Panc1 (cell line): ENCODE data around the gene RSPO3.

ENCODE experiments used
- TF ChIP-seq, protein P1 (sequence below), 2 experiments: IDR thresholded peaks; 2 replicates each; pipeline ENCODE4 v1.6.1; 2011 to 2012; ENCODE audit warnings: low read depth in 2 of 2, control low read depth in 1 of 2, low read length in 1 of 2, mild to moderate bottlenecking in 1 of 2, moderate library complexity in 1 of 2; ENCODE audit not compliant: insufficient read depth in 1 of 2
- TF ChIP-seq, protein P2 (sequence below): fragments of 450-650 bp; IDR thresholded peaks from 2 replicates; pipeline ENCODE4 v1.5.1; 2017; ENCODE audit warnings: mild to moderate bottlenecking

DNA sequence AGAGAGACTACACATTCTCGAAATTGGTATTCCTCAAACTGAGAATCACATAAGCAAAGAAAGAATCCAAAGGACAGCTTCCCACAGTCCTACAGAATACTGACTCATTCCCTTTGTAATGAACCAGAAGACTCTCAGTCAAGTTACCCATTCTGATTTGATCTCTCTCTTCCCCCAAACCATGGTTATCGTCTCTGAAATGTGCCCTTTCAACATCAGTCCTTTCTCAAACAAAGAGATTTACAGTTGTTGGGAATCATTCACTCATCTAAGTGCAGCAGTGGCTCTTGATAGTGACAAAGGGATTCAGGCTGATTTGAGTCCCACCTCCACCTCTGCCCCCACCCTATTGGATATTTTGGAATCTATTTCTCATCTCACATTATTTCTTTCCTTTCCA is 15.0 kb upstream of the RSPO3 start:
- TF ChIP-seq, protein P1, sequence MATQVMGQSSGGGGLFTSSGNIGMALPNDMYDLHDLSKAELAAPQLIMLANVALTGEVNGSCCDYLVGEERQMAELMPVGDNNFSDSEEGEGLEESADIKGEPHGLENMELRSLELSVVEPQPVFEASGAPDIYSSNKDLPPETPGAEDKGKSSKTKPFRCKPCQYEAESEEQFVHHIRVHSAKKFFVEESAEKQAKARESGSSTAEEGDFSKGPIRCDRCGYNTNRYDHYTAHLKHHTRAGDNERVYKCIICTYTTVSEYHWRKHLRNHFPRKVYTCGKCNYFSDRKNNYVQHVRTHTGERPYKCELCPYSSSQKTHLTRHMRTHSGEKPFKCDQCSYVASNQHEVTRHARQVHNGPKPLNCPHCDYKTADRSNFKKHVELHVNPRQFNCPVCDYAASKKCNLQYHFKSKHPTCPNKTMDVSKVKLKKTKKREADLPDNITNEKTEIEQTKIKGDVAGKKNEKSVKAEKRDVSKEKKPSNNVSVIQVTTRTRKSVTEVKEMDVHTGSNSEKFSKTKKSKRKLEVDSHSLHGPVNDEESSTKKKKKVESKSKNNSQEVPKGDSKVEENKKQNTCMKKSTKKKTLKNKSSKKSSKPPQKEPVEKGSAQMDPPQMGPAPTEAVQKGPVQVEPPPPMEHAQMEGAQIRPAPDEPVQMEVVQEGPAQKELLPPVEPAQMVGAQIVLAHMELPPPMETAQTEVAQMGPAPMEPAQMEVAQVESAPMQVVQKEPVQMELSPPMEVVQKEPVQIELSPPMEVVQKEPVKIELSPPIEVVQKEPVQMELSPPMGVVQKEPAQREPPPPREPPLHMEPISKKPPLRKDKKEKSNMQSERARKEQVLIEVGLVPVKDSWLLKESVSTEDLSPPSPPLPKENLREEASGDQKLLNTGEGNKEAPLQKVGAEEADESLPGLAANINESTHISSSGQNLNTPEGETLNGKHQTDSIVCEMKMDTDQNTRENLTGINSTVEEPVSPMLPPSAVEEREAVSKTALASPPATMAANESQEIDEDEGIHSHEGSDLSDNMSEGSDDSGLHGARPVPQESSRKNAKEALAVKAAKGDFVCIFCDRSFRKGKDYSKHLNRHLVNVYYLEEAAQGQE (IDR thresholded peaks at IDR 0.05; ENCODE audit: insufficient read depth in 1 of 2, low read depth in 2 of 2, low read length in 1 of 2), result no peak
- TF ChIP-seq, protein P2, sequence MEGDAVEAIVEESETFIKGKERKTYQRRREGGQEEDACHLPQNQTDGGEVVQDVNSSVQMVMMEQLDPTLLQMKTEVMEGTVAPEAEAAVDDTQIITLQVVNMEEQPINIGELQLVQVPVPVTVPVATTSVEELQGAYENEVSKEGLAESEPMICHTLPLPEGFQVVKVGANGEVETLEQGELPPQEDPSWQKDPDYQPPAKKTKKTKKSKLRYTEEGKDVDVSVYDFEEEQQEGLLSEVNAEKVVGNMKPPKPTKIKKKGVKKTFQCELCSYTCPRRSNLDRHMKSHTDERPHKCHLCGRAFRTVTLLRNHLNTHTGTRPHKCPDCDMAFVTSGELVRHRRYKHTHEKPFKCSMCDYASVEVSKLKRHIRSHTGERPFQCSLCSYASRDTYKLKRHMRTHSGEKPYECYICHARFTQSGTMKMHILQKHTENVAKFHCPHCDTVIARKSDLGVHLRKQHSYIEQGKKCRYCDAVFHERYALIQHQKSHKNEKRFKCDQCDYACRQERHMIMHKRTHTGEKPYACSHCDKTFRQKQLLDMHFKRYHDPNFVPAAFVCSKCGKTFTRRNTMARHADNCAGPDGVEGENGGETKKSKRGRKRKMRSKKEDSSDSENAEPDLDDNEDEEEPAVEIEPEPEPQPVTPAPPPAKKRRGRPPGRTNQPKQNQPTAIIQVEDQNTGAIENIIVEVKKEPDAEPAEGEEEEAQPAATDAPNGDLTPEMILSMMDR, result no peak
